VCaP (cell line): ENCODE results near the gene CREM.

Experiments used
- H3K27ac ChIP-seq: fragments of 450-650 bp; 2 replicates; pipeline ENCODE4 v1.5.1; 2017
- CTCF ChIP-seq: fragments of 450-650 bp; conservative IDR thresholded peaks from 2 replicates; pipeline ENCODE4 v1.5.1; 2017; ENCODE audit warnings: mild to moderate bottlenecking, moderate library complexity

The CREM gene

GRCh38 chr10:35219891-35220890, 93.5 kb downstream of the CREM start:
- TF ChIP-seq CTCF, result no peak
- H3K27ac ChIP-seq, result no peak overlapping the region

DNA sequence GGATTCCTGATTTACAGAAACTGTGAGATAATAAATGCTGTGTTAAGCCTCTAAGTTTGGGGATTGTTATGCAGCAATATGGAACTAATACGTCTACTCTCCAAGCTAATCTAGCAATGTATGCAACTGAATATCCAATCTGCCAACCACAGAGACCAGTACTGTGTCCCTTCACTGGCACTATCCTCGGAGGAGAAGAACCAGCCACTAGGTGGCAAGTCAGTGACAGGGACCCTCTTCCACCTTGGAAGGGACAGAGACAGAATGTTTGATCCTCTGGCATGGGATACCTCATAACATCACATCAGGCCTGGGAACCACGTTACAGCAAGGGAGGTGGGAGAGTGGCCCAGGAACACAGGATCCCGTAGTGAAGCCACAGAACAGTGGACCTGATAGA, 96.4 kb downstream of the CREM start:
- TF ChIP-seq CTCF, result peak; percentile 33
- no peak overlapping the region for H3K27ac ChIP-seq

DNA sequence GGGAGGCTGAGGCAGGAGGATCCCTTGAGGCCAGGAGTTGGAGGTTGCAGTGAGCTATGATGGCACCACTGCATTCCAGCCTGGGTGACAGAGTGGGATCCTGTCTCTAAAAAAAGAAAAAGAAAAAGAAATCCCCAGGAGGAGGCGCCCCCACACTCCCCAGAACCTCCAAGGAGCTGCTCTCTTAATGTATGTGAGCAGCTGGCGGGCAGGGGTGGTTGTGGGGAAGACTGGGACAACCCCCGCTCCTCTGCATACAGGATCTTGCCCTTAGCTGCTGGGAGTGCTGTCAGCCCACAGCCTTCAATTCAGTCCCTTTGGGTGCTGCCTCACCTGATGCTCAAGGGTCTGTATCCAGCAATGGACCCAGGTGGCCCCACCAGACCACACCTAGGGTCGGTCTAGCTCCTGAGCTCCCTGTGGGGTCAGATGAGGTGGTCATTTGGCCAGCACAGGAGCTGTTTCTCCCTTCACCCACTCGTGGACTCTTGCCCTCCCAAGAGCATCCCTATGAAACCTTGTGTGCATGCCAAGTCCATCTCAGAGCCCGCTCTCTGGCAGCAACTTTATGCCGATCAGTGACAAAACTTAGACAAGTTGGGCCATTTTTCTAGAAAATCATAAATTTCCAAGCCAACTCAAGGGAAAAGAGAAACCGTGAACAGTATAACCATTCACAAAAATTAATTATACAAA, 97.5 kb downstream of the CREM start:
- TF ChIP-seq CTCF, result no peak

GRCh38 chr10:35225204-35225603, 98.6 kb downstream of the CREM start:
- TF ChIP-seq CTCF, result no peak

More for the DNA sequence above, 97.5 kb downstream of the CREM start:
- no peak overlapping the region for H3K27ac ChIP-seq

DNA sequence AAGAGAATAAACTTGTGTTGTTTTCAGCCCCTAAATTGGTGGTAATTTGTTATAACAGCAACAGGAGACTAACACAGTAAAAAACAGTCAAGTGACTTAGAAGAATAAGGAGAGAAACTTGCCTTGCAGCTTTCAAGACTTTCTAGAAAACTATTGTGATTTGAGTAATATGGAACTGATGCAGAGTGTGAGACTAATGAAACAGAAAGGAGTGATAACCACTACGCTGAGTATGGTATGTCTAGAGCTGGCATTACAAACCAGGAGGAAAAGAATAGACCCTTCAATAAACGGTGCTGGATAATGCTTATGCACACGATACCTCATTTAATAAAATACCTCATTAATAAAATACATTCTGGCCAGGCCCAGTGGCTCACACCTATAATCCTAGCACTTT, 99.9 kb downstream of the CREM start:
- no peak overlapping the region for H3K27ac ChIP-seq
- no peak for TF ChIP-seq CTCF

More at GRCh38 chr10:35225204-35225603, 98.6 kb downstream of the CREM start:
- no peak overlapping the region for H3K27ac ChIP-seq

DNA sequence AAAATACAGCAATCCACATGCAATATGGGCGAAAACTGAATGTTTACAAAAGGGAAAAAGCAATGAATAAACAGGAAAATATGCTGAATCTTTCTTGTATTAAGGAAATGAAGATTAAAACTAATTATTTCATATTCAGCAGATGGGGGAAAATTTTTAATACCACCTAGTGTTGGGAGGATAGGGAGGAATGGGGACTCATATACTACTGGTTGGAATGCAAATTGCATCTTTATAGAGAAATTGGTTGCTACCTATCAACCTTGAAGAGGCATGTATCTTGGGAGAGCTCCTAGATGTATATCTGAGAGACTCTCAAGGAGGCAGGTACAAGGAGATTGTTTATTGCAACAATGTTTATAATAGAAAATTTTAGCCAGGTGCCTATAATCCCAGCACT, 101.4 kb downstream of the CREM start:
- no peak for TF ChIP-seq CTCF
- H3K27ac ChIP-seq, result no peak overlapping the region

DNA sequence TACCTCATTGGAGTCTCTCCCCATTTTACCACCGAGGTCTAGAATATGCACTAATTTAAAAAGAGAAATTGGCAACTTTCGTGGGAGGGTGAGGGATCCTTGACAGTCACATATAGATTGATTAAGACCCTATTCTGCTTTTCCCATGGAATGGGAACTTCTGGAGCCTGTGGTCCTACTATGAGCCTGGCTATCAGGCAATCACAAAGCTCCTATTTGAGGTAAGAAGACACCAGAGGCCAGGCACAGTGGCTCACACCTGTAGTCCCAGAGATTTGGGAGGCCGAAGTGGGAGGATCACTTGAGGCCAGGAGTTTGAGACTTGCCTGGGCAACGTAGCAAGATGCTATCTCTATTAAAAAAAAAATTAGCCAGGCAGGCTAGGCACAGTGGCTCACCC, 105.0 kb downstream of the CREM start:
- TF ChIP-seq CTCF, result no peak
- no peak overlapping the region for H3K27ac ChIP-seq
